Activated naive CD8-positive, alpha-beta T cell treated with anti-CD3 and anti-CD28 coated beads, Interleukin-2, amount 50 U/mL, for 24 hours (primary cell): ENCODE data around the gene SREK1IP1.

Experiments used
- ATAC-seq: fragments of 150-1000 bp; cut with Tn5 transposase; one replicate; pipeline ENCODE4 v1.10.0; 2021
- DNase-seq: peaks from one replicate; pipeline ENCODE4 v3.0.0; 2021
- H3K27ac Mint-ChIP-seq: one replicate; pipeline ENCODE4 v1.8.0; 2021; ENCODE audit warnings: mild to moderate bottlenecking, mixed read lengths
- H3K27me3 Mint-ChIP-seq: one replicate; pipeline ENCODE4 v1.8.0; 2021; ENCODE audit warnings: mixed read lengths
- H3K36me3 Mint-ChIP-seq: one replicate; pipeline ENCODE4 v1.8.0; 2021; ENCODE audit warnings: low read depth, mixed read lengths
- H3K4me1 Mint-ChIP-seq: one replicate; pipeline ENCODE4 v1.8.0; 2021; ENCODE audit warnings: mixed read lengths
- H3K4me3 Mint-ChIP-seq: one replicate; pipeline ENCODE4 v1.8.0; 2021; ENCODE audit warnings: mild to moderate bottlenecking, moderate library complexity, mixed read lengths
- H3K9me3 Mint-ChIP-seq: one replicate; pipeline ENCODE4 v1.8.0; 2021; ENCODE audit warnings: mixed read lengths

SREK1IP1 gene

GRCh38 chr5:64682608-64683007 lies 85.9 kb downstream of the SREK1IP1 start:
- Mint-ChIP-seq H3K27me3 (peaks cover 9% of the 10 kb centered on the region), H3K4me1 (no peaks in the 10 kb centered on the region), H3K9me3 (no peaks in the 10 kb centered on the region), H3K27ac (no peak overlapping the region), H3K4me3 (no peak overlapping the region), H3K36me3 (no peaks in the 10 kb centered on the region)
- ATAC-seq (no peak), DNase-seq (no peak)

GRCh38 chr5:64680289-64680688 lies 88.2 kb downstream of the SREK1IP1 start:
- no peaks in the 10 kb centered on the region for H3K9me3 Mint-ChIP-seq
- no peaks in the 10 kb centered on the region for H3K36me3 Mint-ChIP-seq
- no peak overlapping the region for H3K4me3 Mint-ChIP-seq
- H3K4me1 Mint-ChIP-seq: no peaks in the 10 kb centered on the region
- ATAC-seq (peak; percentile 15), DNase-seq (no peak)
- H3K27me3 Mint-ChIP-seq: peaks cover 13% of the 10 kb centered on the region
- H3K27ac Mint-ChIP-seq: no peak overlapping the region

- no peaks in the 10 kb centered on the region for H3K4me1 Mint-ChIP-seq
- ATAC-seq (no peak), DNase-seq (no peak)
- H3K4me3 Mint-ChIP-seq: no peak overlapping the region
- H3K27ac Mint-ChIP-seq: no peak overlapping the region
- H3K27me3 Mint-ChIP-seq: peaks cover 12% of the 10 kb centered on the region
- no peaks in the 10 kb centered on the region for H3K9me3 Mint-ChIP-seq
- H3K36me3 Mint-ChIP-seq: no peaks in the 10 kb centered on the region
Measured at GRCh38 chr5:64678374-64678773, 90.1 kb downstream of the SREK1IP1 start.

- Mint-ChIP-seq H3K36me3 (no peaks in the 10 kb centered on the region), H3K9me3 (peaks cover 4% of the 10 kb centered on the region), H3K27ac (no peak overlapping the region), H3K4me1 (no peaks in the 10 kb centered on the region), H3K27me3 (peaks cover 7% of the 10 kb centered on the region), H3K4me3 (no peak overlapping the region)
- peak; percentile 40 for ATAC-seq
- no peak for DNase-seq
Measured at GRCh38 chr5:64671678-64672077, 96.8 kb downstream of the SREK1IP1 start.

GRCh38 chr5:64670277-64670676 lies 98.2 kb downstream of the SREK1IP1 start:
- H3K36me3 Mint-ChIP-seq: no peaks in the 10 kb centered on the region
- DNase-seq: no peak
- H3K9me3 Mint-ChIP-seq: peaks cover 4% of the 10 kb centered on the region
- H3K4me3 Mint-ChIP-seq: no peak overlapping the region
- peaks cover 4% of the 10 kb centered on the region for H3K27me3 Mint-ChIP-seq
- H3K4me1 Mint-ChIP-seq: no peaks in the 10 kb centered on the region
- no peak for ATAC-seq
- no peak overlapping the region for H3K27ac Mint-ChIP-seq
